ENCODE measurements around the gene SLC13A3.

The SLC13A3 gene

DNA sequence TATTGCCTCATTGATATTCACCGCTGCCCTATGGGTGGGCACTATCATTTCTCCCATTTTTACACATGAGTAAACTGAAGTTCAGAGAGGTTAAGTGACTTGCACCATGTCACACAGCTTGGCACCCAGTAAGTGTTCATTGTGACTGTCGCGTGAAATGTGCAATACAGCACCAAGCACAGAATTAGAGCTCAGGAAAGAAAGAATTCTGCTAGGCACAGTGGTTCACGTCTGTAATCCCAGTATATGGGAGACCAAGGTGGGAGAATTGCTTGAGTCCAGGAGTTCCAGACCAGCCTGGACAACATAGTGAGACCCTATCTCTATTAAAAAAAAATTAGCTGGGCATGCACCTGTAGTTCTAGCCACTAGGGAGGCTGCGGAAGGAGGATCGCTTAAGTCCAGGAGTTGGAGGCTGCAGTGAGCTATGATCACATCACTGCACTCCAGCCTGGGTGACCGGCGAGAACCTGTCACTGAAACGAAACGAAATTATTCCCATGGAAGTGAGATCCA, 626 bp downstream of the SLC13A3 start:
- DNase-seq, result no peak

DNA sequence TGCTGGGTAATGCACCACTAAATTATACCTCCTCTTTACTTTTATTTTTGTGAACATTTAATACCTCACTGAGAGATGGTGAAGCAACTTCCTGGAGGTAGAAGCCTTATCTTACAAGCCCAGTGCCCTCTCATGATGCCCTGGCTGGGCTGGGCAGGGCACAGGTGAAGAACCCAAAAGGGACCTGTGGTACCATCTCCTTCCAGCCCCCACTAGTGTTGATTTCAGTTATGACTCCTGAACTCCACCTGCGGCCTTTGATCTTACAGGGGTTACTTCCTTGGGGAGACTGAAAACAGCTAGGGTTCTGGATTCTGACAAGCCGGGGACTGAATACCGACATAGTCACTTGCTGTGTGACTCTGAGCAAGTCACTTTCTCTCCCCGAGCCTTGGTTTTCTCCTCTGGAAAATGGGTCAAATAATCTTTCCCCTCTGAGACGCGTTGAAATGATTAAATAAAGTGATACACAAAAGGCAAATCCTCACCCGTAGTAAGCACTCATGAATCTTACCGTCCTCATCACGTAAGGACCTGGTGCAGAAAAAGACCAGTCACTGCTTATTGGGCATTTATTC, 1.2 kb downstream of the SLC13A3 start:
- no peak for DNase-seq

DNA sequence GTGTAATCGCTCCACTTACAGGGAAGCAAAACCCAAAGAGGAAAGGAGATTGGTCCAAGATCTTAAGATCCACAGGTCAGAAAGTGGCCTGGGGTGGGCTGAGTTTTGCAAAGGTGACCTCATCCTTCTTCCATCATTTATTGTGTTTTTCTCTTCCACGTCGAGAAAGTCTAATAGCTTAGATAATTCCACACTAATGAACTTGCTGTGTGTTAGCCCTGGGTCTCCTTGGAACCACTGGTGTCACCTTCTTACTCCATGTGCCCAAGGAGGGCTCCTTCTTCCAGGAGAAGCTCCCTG, 1.7 kb downstream of the SLC13A3 start:
- DNase-seq, result no peak

DNA sequence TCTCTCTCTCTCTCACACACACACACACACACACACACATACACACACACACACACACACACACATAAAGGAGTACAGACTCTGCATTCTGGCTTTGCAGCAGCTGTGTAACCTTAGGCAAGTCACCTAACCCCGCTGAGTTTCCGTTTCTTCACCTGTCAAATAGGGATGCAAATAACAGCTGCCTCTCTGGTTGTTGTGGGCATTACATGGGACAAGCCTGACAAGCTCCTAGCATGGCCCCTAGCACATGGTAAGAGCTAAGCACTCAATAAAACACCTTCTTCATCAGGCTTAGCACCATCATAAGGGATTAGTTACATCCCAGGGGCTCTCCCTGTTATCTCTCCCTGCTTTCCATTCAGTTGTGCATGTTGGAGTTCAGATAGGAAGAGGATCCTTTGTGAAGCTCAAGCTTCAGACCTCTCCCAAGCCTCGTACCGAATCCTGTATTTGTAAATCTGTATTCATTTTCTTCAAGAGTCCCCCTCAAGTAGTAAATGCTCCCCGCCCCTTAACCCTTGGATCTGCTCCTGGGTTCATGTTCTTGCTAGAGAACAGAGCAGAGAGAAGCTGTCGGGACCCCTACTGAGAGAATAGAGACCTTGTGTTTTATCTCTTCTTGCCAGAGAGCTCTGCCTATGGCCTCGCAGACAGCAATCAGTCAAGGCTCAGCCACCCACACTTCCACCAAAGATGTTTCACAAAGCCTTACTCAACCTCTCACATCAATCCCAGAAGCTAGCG, 2.2 kb downstream of the SLC13A3 start:
- DNase-seq, result no peak

DNA sequence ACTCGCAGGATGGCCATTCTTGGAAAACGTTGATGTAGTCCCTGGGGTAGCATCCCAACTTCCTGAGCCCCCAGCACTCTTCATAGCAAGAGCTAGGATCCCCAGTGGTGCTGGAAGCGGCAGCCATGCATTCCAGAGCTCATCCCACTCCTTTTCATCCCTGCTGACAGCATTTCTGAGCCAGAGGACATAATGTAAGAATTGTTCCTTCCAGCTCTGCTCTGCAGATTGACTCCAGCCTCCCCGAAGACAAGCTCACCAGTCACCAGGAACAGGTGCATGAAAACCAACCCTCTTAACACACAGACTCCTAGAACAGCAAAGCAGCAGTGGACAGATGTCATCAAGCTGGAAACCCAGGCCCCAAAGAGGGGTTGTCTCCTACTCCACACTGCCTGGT, 3.8 kb downstream of the SLC13A3 start:
- no peak for DNase-seq

DNA sequence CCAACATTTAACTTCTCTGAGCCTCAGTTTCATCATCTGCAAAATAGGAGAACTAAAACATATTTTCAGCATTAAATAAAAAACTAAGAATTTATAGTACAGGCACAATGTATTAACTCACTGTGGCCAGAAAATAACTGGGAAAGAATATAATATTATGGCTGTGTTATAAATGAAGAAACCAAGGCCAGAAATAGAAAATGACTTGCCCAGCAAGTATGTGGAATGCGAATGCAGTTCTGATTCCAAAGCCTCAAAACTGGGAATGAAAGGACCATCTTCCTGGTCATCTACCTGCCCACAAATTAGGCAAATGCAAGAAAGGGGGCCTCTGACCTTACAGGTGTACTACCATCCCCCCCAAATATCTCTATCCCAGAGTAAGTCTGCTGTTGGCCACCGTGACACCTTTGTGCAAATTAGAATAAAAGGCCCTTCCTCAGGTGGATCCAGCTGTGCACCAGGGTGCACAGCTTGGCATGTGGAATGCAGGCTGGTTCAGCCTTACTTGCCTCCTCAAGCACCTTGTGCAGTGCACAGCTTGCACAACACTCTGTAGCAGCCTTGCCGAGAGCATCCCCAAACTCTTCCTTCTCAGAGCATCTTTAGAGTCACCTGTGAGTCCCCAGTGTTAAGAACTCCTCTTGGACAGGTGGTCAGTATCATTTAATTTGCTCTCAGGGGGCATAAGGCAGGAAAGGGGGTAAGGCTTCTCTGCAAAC, 4.4 kb downstream of the SLC13A3 start:
- DNase-seq, result no peak

DNA sequence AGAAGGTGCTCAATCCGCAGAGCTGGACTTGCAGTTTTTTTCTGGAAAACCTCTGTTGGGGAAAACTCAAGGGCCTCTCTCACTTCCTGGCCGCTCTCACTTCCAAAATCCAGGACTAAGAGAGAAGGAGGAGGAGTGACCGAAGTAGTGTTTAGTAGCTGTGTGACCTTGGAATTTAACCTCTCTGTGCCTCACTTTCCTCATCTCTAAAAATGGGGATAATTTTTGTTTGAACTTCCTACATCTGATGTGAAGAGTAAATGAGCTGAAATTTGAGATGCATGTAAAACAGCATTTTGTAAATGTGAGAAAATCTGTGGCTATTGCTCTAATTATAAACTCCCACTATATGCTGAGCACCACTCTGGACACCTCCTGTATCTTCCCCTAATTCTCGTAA, 5.1 kb downstream of the SLC13A3 start:
- no peak for DNase-seq

DNA sequence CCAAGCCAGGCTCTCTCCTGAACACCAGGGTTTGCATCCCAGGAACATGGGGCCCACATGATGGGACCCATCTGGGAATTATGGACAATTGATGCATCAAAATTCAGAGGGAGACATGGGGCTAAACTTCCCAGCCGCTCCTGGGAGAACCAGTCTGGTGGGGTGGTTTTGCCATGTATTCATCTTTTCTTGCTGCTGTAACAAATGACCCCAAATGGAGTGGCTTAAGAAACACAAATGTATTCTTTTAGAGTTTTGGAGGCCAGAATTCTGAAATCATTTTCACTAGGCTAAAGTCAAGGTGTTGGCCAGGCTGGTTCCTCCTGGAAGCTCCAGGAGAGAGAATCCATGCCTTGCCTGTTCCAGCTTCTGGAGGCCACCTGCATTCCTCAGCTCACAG, 6.5 kb downstream of the SLC13A3 start:
- no peak for DNase-seq

DNA sequence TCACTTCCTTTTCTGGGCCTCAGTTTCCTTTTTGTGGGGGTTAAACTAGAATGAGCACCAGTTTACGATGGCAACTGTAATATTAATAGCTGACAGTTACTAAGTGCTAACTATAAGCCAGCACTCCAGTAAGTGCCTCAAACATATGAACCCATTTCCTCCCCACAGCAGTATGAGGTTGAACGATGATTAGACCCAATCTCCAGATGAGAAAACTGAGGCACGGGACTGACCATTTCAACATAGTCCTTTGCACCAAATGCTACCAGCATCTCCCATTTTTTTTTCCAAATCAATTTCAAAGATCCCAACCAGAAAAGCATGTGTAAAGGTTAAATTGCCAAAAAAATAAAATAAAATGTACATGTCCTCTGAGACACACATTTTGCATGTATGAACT, 7.1 kb downstream of the SLC13A3 start:
- no peak for DNase-seq

DNA sequence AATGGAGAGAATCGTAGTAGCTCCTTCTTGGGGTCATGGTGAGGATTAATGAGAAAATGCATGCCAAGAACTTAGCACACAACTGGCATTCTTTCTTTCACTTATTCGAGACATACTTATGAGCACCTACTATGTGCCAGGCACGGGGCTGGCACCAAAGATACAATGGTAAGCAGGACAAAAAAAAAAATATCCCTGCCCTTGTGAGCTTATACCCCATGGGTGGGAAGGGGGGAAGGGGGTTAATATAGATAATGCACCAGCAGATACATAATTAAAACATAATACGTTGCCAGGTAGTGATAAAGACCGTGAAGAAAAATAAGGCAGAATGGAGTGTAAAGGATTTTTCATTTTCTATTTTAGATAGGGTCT, 8.3 kb downstream of the SLC13A3 start:
- DNase-seq, result no peak

DNA sequence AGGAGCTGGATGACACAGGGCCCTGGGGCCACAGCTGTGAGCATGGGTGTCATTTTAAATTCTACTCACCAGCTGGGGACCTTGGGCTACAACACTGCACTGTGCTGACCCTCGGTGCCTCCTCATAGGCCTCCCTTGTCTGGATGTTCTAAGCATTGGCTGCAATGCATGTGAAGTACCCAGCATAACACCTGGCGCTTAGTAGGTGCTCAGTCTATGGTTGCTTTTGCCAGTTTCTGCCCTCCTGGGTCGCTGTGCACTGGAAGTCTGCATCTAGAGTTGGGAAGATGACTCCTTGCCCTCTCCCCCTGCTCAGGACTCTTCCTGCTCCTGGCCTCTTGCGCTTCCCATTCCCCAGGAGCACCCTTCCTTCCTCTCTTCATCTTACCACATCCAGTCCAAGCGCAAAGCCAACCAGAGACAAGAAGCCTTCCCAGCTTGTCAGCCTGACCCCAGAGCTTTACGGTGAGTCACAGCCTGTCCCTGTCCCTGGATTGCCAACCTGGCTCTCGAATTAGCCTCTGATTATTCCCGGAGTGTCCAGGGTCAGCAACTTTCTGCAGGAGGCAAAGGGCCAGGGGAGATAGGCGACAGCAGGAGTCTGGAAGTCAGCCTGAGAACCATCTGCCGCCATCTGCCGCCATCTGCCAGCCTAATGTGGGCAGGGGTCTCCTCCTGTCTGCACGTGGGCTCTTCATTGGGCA, 8.8 kb downstream of the SLC13A3 start:
- no peak for DNase-seq

DNA sequence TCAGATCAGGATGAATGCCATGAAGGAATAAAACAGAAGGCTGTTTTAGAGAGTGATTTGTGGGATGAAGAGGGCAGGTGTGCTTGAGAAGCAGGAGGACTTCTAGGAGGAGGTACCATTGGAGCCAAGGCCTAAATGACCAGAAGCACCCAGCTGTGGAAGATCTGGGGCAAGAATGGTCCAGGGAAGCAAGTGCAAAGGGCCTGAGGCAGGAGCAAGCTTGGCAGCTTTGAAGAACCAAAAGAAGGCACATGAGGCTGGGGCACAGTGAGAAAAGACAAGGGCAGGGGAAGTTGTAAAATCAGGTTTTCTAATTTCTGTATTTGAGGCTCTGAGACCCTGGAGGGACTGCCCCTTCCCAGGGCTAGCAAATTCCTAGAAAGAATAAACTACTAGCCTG, 9.8 kb downstream of the SLC13A3 start:
- no peak for DNase-seq

DNA sequence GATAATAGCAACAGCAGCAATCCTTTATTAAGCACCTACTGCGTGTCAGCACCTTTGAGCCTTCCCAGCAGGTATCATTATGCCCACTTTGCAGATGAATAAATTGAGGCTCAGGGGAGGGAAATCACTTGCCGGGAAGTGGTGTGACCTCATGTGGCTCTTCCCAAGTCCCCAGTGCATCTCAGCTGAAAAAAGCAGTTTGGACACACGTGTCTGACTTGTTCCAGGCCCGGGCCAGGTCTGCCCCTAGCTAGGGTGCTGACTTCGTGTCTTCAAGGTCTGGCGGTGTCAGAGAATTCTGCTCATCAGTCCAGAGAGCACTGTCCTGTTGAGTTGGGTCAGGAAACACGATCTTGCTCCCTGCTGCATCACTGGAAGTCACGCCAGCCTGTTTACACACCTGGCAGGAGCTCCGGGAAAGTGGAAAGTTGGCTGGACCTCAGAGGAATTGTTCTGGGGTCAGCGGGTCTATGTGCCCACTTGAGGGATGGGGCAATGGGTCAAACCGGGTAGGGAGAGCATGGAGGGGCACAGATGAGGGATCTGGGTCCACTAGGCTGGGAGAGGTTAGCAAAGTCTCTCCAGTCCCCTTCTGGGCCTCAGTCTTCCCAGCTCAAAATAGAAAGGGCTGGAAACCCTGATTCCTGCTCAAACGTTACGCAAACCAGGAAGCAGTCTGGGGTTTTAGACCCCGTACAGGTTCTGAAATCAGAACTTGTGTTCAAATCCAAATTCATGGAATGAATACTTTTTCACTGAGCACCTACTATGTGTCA, 10.5 kb downstream of the SLC13A3 start:
- no peak for DNase-seq

DNA sequence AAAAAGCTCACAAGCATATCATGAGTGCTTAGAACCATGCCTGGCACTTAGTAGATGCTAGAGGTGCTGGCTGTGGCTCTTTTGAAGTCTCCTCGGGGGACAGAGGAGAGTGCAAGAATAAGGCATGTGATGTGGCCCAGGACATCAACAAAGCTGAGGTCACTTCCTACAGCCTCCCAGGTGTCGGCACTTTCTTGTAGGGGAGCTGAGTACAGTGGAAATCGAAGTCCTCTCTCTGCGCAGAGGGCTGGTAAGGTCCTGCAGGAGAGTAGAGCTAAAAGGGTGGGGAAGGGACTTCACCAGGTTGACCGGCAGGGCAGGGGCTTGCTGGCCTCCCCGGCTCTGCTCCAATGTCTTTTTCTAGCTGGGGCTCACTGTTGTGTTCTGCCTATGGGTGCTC, 11.2 kb downstream of the SLC13A3 start:
- no peak for DNase-seq

DNA sequence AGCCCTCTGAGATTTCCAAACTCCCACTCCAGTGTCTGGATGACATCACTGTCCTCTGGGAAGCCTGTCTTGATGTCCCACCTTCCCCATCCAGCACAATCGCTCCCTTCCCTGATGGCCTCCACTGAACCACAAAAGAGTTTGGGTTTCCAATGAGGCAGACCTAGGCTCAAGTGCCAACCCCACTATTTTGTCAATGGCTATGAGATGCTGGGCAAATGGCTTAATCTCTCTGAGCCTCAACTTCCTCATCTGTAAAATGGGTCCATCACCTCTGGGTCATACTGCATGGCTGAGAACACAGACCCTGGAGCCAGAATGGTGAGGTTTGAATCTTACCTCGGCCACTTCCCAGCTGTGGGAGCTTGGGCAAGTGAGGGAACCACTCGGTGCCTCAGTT, 11.7 kb downstream of the SLC13A3 start:
- DNase-seq, result no peak

DNA sequence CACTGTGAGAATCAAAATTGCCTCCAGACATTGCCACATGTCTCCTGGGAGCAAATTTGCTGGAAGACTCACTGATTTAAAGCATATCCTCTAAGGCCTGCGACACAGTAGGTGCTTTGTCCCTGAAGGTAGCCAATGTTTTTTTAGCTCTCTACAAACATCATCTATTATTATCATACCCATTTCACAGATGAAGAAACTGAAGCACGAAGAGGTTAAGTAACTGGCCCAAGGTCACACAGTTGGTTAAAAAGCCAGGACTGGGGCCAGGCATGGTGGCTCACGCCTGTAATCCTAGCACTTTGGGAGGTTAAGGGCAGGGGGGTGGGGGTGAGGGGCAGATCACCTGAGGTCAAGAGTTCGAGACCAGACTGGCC, 12.4 kb downstream of the SLC13A3 start:
- no peak for DNase-seq

DNA sequence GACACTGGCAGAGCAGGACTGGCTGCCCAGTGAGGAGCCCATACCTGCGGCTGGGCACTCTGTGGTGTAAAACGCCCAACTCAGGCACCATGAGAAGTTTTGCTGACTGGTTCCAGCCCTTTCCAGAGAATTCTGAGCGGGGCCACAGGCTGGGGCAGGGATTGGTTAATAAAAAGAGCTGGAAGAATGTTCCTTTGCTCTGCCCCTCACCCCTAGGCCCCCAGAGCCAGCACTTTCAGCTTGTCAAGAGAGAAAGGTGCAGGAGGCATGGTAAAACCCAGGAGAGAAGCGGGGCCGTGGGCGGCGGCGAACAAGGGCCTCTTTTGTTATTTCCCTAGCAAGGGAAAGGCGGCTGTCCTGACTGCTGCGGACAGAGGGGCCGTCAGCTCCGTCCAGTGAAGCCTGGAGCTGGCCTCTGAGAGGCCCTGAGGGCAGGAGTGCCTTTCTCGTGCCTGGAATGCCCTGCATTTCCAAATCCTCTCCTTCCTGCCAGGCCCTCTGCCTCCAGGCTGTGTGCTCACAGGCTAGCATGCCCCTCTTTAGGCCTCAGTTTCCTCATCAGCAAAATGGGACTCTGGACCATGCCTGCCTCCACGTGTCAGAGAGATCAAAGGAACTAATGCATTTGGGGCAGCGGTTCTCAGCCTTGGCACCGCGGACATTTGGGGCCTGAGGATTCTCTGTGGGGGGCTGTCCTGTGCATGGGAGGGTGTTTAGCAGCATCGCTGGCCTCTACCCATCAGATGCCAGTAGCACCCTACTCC, 12.9 kb downstream of the SLC13A3 start:
- DNase-seq, result no peak

DNA sequence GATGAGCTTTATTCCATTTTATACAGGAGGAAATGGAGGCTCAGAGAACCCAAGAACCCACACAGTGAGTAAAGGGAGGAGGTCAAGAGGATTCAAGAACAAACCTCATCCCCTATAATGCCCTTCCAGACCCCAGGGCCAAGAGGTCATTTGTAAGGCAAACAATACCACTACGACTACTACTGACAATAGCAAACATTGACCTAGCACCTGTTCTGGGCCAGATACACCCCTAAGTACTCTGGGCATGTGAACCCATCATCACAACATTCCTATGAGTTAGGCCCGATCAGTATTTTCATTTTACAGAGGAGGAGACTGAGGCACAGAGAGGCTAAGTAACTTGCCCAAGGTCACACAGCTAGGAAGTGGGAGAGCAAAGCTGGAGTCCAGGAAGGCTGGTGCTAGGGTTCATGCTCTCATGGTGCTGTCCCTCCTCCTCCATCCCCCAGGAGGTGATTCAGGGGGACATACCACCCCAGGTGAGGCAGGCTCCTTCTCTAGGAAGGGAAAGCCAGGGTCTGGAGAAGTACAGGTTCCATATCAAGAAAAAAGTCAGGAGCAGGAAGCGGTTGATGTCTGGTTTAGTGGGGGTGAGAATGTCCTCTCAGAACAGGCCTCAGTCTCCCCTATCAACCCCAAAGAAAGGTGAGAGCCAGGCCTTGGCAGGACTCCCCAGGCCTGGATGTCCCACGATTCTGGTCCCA, 13.7 kb downstream of the SLC13A3 start:
- DNase-seq, result no peak

DNA sequence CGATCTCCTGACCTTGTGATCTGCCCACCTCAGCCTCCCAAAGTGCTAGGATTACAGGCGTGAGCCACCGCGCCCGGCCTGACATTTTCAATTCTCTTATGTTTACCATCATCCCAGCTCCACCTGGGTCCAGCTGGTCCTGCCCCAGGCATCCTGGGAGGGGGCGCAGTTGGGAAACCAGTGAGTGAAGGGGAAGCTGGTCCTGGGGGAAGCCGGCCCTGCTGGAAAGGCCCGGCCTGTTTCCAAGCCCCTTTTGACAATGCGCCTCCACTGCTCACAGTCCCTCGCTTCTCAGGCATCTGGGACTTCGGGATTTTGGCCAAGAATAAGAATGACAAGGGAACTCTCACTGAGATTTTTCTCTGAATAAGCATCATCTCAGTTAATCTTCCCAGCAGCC, 14.2 kb downstream of the SLC13A3 start:
- DNase-seq, result no peak

DNA sequence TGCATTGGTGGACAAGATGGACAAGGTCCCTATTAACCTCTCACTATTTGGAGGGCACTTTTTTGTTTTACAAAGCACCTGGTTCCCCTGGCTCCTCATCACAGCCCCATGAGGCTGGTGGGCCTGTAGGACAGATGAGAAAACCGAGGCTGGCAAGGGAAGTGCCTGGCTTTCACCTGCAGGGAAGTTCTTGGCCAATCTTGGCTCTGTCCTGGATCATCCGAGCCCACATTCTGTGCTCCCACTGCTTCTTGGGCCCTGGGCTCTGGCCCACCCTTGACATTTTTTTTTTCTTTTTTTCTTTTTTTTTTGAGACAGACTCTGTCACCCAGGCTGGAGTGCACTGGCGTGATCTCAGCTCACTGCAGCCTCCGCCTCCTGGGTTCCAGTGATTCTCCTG, 14.7 kb downstream of the SLC13A3 start:
- DNase-seq, result no peak

DNA sequence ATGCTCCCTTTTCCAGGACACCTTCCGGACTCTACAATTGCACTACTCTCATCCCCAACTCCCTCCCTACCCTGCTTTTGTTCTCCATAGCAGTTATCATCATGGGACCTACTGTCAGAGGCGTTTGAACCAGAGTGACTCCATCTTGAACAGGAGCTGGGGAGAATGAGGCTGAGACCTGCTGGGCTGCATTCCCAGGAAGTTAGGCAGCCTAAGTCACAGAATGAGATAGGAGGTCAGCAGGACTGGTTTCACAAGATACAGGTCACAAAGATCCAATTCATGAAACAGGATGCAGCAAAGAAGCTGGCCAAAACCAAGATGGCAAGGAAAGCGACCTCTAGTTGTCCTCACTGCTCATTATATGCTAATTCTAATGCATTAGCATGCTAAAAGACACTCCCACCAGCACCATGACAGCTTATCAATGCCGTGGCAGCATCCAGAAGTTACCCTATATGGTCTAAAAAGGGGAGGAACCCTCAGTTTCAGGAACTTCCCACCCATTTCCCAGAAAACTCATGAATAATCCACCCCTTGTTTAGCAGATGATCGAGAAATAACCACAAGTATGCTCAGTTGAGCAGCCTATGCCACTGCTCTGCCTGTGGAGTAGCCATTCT, 15.6 kb downstream of the SLC13A3 start:
- DNase-seq, result no peak

Data from retina (tissue), 1 donor.